ENCODE data around the gene MSI2. TPM values are rescaled to one million over a fixed set of nuclear protein-coding genes. Genes with fewer than 3 reads are reported as not detected.

Gene MSI2
- total and polyA plus RNA-seq, 2 donors, result 19.0 to 43.4 TPM

DNA sequence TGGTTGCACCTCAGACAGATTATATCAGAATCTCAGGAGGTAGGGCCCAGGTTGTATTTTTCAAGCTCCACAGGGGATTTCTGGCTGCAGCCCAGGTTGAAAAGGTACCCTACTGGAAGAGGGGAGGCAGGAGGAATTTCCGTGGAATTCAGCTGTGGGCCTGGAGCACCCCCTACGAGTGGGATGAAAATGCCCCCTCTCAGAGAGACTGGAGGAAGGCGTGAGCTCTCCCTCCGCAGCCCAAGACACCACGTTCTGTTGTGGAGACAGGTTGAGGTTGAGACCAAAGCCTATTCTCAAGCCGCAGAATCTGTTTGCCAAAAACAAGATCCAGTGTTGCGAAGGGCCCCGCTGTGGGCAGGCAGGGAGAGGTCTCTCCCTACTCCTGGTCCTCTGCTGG is 386.7 kb downstream of the MSI2 start:
- no peak for DNase-seq (ENCODE audit: extremely low spot score)

DNA sequence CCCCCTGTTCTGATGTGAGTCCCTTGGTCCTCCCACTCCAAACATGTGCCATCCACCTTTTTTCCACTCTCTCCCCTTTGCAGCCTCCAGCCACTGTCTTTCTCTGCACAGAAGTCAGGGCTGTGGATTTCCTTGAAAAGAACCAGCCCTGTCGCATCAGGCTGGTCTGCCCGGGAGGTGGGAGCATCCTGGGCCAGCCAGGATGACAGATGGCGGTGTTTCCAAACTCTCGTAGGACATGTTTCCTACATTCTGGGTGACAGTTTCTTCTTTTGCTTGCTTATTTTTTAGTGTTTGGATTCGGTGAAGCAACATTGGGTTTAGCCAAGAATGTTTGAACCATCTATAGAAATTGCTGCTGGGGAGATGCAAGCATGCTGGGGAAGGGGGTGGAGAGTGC is 388.0 kb downstream of the MSI2 start:
- WGBS, result 83% methylated on average over 5 of the region's 5 CpGs
- Histone ChIP-seq H3K27ac (ENCODE audit: low read depth) (no peak overlapping the region), H3K4me1 (ENCODE audit: insufficient read depth) (no peaks in the 10 kb centered on the region), H3K4me3 (ENCODE audit: low read depth, low read length) (no peak overlapping the region), H3K36me3 (ENCODE audit: insufficient read depth) (no peaks in the 10 kb centered on the region)
- DNase-seq (ENCODE audit: extremely low spot score), result no peak

More for the DNA sequence above, 386.7 kb downstream of the MSI2 start:
- no peaks in the 10 kb centered on the region for H3K36me3 ChIP-seq (ENCODE audit: insufficient read depth)
- WGBS, result 93% methylated on average over 8 of the region's 8 CpGs
- no peaks in the 10 kb centered on the region for H3K4me1 ChIP-seq (ENCODE audit: insufficient read depth)
- H3K27ac ChIP-seq (ENCODE audit: low read depth), result no peak overlapping the region
- no peak overlapping the region for H3K4me3 ChIP-seq (ENCODE audit: low read depth, low read length)

DNA sequence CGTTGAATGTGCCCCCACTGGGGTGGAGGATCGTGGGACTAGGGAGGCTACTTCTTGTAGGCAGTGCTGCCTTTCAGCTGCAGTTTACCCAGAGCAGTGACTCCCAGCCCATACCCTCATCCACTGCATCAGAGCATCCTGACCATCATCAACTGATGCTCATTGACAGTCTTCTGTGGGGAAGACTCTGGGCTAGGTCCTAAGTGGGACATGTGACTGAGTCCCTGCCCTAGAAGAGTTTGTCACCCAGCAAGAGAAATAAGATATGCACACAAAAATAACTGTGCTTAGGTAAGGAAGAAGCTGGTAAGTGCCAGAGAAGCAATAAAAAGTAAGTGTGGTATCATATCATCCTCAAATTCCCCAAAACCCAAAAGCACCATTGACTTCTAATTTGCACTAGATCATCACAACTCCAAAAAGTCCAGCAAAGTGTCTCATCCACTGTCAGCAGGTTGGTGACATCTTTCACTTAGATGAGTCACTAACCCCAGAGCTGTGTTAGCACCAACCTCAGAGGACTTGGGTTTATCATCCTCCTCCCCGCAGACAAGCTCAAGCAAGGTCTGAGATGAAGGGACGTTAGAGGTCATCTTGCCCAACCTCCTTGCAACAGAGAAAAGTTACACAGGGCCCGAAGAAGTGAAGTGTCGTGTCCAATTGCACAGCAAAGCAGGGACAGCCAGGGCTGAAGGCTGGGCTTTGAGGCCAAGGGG is 389.8 kb downstream of the MSI2 start:
- Histone ChIP-seq H3K36me3 (ENCODE audit: insufficient read depth) (no peaks in the 10 kb centered on the region), H3K27ac (ENCODE audit: low read depth) (no peak overlapping the region), H3K4me3 (ENCODE audit: low read depth, low read length) (no peak overlapping the region), H3K4me1 (ENCODE audit: insufficient read depth) (no peaks in the 10 kb centered on the region)
- no peak for DNase-seq (ENCODE audit: extremely low spot score)
- WGBS, result 90% methylated on average over 6 of the region's 6 CpGs

DNA sequence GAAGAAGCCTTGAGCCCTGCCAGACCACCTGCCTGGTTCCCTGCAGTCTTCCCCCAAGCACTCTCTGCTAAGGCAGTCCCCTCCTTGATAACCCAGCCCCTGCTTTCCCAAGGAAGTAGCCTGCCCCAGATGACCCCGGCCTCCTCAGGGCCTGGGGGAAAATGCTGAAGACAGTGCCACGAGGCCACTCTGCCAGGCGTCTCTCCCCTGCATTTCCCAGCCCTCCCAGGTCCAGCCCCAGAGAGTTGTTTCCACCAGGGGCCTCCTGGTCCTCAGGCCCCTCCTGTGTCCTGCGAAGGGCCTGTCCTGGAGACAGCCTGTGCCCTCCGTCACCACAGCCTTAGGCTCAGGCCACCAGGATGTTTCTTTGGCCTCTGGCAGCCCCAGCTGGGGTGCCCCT is 392.4 kb downstream of the MSI2 start:
- DNase-seq (ENCODE audit: extremely low spot score), result no peak
- 75% methylated on average over 5 of the region's 5 CpGs for WGBS
- H3K36me3 ChIP-seq (ENCODE audit: insufficient read depth), result no peaks in the 10 kb centered on the region
- H3K27ac ChIP-seq (ENCODE audit: low read depth), result no peak overlapping the region
- H3K4me3 ChIP-seq (ENCODE audit: low read depth, low read length), result no peak overlapping the region
- H3K4me1 ChIP-seq (ENCODE audit: insufficient read depth), result no peaks in the 10 kb centered on the region

DNA sequence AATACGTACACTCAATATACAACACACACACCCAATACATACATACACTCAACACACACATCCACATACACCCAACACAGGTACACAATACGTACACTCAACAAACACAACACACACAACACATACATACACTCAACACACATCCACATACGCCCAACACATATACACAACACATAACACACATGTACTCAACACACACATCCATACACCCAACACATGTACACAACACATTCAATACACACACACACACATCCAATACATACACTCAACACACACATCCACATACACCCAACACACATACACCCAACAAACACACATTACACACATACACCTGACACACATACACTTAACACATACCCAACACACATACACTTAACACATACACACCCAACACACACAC is 392.9 kb downstream of the MSI2 start:
- no peak overlapping the region for H3K27ac ChIP-seq (ENCODE audit: low read depth)
- H3K4me1 ChIP-seq (ENCODE audit: insufficient read depth), result no peaks in the 10 kb centered on the region
- WGBS, result 100% methylated on average over 3 of the region's 3 CpGs
- H3K4me3 ChIP-seq (ENCODE audit: low read depth, low read length), result no peak overlapping the region
- no peaks in the 10 kb centered on the region for H3K36me3 ChIP-seq (ENCODE audit: insufficient read depth)
- DNase-seq (ENCODE audit: extremely low spot score), result no peak

GRCh38 chr17:57649731-57650484 is 393.6 kb downstream of the MSI2 start:
- no peaks in the 10 kb centered on the region for H3K4me1 ChIP-seq (ENCODE audit: insufficient read depth)
- H3K27ac ChIP-seq (ENCODE audit: low read depth), result no peak overlapping the region
- 83% methylated on average over 8 of the region's 8 CpGs for WGBS
- no peak for DNase-seq (ENCODE audit: extremely low spot score)
- H3K36me3 ChIP-seq (ENCODE audit: insufficient read depth), result no peaks in the 10 kb centered on the region
- H3K4me3 ChIP-seq (ENCODE audit: low read depth, low read length), result no peak overlapping the region

DNA sequence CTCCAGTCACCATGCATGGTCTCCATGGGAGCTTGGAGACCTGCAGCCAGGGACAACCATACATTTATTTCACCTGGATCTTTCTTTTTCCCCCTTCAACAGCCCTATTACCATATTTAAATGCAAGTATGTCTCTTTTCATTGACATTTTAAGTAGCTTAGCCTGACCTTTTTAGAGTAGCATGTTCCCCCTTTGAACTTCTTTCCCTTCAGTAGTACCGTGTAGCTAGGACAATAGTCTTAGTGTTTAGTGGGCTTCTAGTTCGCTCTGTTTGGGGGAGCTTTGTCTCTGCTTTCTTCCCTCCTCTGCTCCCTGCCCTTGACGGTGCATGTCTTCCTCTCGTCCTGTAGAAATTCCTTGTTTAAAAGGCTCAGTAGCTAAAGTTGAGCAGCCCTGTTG is 394.2 kb downstream of the MSI2 start:
- H3K27ac ChIP-seq (ENCODE audit: low read depth), result no peak overlapping the region
- no peaks in the 10 kb centered on the region for H3K36me3 ChIP-seq (ENCODE audit: insufficient read depth)
- WGBS, result 88% methylated on average over 4 of the region's 4 CpGs
- H3K4me3 ChIP-seq (ENCODE audit: low read depth, low read length), result no peak overlapping the region
- H3K4me1 ChIP-seq (ENCODE audit: insufficient read depth), result no peaks in the 10 kb centered on the region
- no peak for DNase-seq (ENCODE audit: extremely low spot score)

GRCh38 chr17:57651451-57651850 is 395.1 kb downstream of the MSI2 start:
- Histone ChIP-seq H3K4me3 (ENCODE audit: low read depth, low read length) (no peak overlapping the region), H3K36me3 (ENCODE audit: insufficient read depth) (no peaks in the 10 kb centered on the region), H3K27ac (ENCODE audit: low read depth) (no peak overlapping the region), H3K4me1 (ENCODE audit: insufficient read depth) (no peaks in the 10 kb centered on the region)
- WGBS, result 91% methylated on average over 7 of the region's 7 CpGs
- DNase-seq (ENCODE audit: extremely low spot score), result no peak

DNA sequence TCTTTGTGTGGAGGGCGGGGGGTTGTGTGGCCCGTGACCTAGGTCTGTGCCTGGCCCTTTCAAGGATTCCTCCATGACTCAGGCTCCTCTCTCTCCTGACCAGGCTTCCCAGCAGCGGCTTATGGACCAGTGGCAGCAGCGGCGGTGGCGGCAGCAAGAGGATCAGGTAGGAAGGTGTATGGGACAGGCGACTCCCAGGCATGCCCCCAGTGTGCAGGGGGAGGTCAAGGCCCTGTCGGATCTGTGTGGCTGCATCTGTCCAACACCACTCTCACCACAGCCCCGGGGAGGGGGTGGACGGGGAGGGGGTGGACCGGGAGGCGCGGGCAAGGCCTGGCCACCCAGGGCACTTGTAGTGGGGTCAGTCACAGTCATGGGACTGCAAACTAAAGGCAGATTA is 395.7 kb downstream of the MSI2 start:
- H3K4me3 ChIP-seq (ENCODE audit: low read depth, low read length), result no peak overlapping the region
- H3K36me3 ChIP-seq (ENCODE audit: insufficient read depth), result no peaks in the 10 kb centered on the region
- H3K27ac ChIP-seq (ENCODE audit: low read depth), result no peak overlapping the region
- H3K4me1 ChIP-seq (ENCODE audit: insufficient read depth), result no peaks in the 10 kb centered on the region
- no peak for DNase-seq (ENCODE audit: extremely low spot score)
- 96% methylated on average over 13 of the region's 13 CpGs for WGBS

- H3K36me3 ChIP-seq (ENCODE audit: insufficient read depth), result no peaks in the 10 kb centered on the region
- H3K4me3 ChIP-seq (ENCODE audit: low read depth, low read length), result no peak overlapping the region
- WGBS, result 83% methylated on average over 4 of the region's 4 CpGs
- no peak for DNase-seq (ENCODE audit: extremely low spot score)
- no peaks in the 10 kb centered on the region for H3K4me1 ChIP-seq (ENCODE audit: insufficient read depth)
- no peak overlapping the region for H3K27ac ChIP-seq (ENCODE audit: low read depth)
These were observed 396.5 kb downstream of the MSI2 start for GRCh38 chr17:57652811-57653210.

GRCh38 chr17:57653279-57653678 is 397.0 kb downstream of the MSI2 start:
- 80% methylated on average over 7 of the region's 7 CpGs for WGBS
- no peak overlapping the region for H3K27ac ChIP-seq (ENCODE audit: low read depth)
- H3K36me3 ChIP-seq (ENCODE audit: insufficient read depth), result no peaks in the 10 kb centered on the region
- no peak for DNase-seq (ENCODE audit: extremely low spot score)
- H3K4me3 ChIP-seq (ENCODE audit: low read depth, low read length), result no peak overlapping the region
- no peaks in the 10 kb centered on the region for H3K4me1 ChIP-seq (ENCODE audit: insufficient read depth)

DNA sequence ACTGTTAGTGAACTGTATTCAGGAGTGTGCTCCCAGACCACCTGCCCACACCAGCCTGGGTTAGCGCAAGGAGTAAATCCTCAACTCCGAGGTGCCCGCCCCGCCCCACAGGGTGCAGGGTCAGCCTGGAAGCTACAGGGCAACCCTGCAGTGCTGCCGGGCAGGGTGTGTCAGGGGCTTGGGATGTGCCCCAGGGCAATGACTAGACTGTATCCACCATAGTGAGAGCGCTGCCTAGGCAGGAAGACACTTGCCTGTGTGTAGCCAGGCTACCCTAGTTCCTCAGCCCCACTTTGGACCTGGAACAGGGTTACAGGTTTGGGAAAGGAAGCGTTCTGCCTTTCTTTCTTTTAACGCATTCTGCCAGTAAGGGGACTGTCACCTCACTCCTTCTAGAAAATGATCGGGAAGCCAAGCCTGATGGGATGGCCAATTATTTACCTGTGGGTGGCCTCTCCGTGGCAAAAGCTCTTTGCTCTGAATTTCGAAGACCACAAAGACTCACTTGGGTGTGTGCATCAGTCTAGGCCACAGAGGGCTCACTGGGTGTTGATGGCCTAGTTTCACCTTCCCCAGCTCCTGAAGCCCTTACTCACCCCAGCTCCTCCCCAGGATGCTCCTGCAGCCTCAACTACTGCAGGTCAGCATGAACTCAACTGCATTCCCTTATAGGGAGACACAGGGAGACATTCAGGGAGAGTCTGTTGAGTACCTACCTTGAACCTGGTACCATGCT is 397.9 kb downstream of the MSI2 start:
- Histone ChIP-seq H3K4me1 (ENCODE audit: insufficient read depth) (no peaks in the 10 kb centered on the region), H3K4me3 (ENCODE audit: low read depth, low read length) (no peak overlapping the region)
- WGBS, result 96% methylated on average over 11 of the region's 11 CpGs

GRCh38 chr17:57655553-57655952 is 399.2 kb downstream of the MSI2 start:
- no peaks in the 10 kb centered on the region for H3K4me1 ChIP-seq (ENCODE audit: insufficient read depth)
- no peaks in the 10 kb centered on the region for H3K36me3 ChIP-seq (ENCODE audit: insufficient read depth)
- H3K27ac ChIP-seq (ENCODE audit: low read depth), result no peak overlapping the region
- WGBS, result 87% methylated on average over 6 of the region's 6 CpGs
- H3K4me3 ChIP-seq (ENCODE audit: low read depth, low read length), result no peak overlapping the region
- DNase-seq (ENCODE audit: extremely low spot score), result no peak

More for the DNA sequence above, 397.9 kb downstream of the MSI2 start:
- Histone ChIP-seq H3K27ac (ENCODE audit: low read depth) (no peak overlapping the region), H3K36me3 (ENCODE audit: insufficient read depth) (no peaks in the 10 kb centered on the region)
- no peak for DNase-seq (ENCODE audit: extremely low spot score)

DNA sequence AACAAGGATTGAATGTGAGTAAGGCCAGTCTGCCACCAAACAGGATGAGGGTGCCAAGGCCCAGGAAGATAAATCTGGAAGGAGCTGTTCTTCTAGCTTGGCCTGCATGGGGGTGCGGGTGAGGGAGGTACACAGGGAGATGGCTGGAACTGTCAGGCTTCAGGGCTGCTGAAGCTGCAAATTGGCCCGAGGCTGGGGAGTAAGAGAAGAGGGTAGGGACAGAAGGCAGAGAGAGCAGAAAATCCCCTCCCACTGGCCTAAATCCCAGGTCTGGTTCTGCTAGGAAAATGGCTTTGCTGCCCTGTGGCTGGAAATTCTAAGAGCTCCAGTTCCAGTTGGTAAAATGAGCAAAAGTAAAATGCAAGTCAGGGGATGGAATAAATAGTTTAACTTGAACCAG is 400.9 kb downstream of the MSI2 start:
- WGBS, result 69% methylated on average over 2 of the region's 2 CpGs
- Histone ChIP-seq H3K4me3 (ENCODE audit: low read depth, low read length) (no peak overlapping the region), H3K36me3 (ENCODE audit: insufficient read depth) (no peaks in the 10 kb centered on the region), H3K4me1 (ENCODE audit: insufficient read depth) (no peaks in the 10 kb centered on the region), H3K27ac (ENCODE audit: low read depth) (no peak overlapping the region)
- DNase-seq (ENCODE audit: extremely low spot score), result no peak
